Fibroblast of lung (primary cell): ENCODE results near the gene TRIM60.
"Not testable (repeated sequence)": the region's sequence is repeated elsewhere in the genome, so short reads cannot be mapped to it uniquely, and the experiment has no call there.

ENCODE experiments used
- CTCF ChIP-seq, 2 donors: IDR thresholded peaks in 1 of 2; conservative IDR thresholded peaks in 1 of 2; 1 replicate in 1 of 2; 2 replicates in 1 of 2; pipeline ENCODE4 v1.5.1; 2011 to 2012; ENCODE audit warnings: low read length in 2 of 2, control low read depth in 1 of 2, inconsistent platforms in 1 of 2, low read depth in 1 of 2, mild to moderate bottlenecking in 1 of 2
- EZH2 ChIP-seq: IDR thresholded peaks from 2 replicates; pipeline ENCODE4 v1.5.1; 2012; ENCODE audit warnings: low read length, control low read depth, mild to moderate bottlenecking; ENCODE audit errors: missing control alignments

- TF ChIP-seq CTCF (conservative IDR thresholded peaks at IDR 0.05 in 1 of 2, IDR thresholded peaks at IDR 0.05 in 1 of 2; ENCODE audit: low read depth in 1 of 2, low read length in 2 of 2); EZH2: not testable (repeated sequence)
Measured at GRCh38 chr4:164998526-164999080, 33.2 kb upstream of the TRIM60 start.
